H1 (cell line): ENCODE measurements around the gene MYH11. TPM values are rescaled to one million over a fixed set of nuclear protein-coding genes. Genes with fewer than 3 reads are reported as not detected.

Source experiments
- CTCF ChIA-PET: fragments of 300-600 bp; sonication (Branson Sonifier 250); formaldehyde crosslinking; loops from one replicate; lab custom pipeline; 2021; ENCODE audit not compliant: partially characterized antibody; lab: Charles Lee
- POLR2A ChIA-PET: fragments of 300-600 bp; sonication (Branson Sonifier 250); formaldehyde crosslinking; loops from one replicate; lab custom pipeline; 2021; ENCODE audit warnings: inconsistent platforms; ENCODE audit not compliant: partially characterized antibody; lab: Charles Lee
- DNase-seq, 2 experiments: peaks; one replicate each; pipeline versions ENCODE4 v3.0.0 to v3.0.0-alpha.2; 2010 to 2022; ENCODE audit warnings: low spot score in 2 of 2, low read depth in 1 of 2, mixed read lengths in 1 of 2
- FAIRE-seq: peaks from 2 replicates; lab custom pipeline; 2011; peaks lifted over from hg19 to GRCh38; lab: Jason Lieb, UNC
- H2AFZ ChIP-seq: 2 replicates; pipeline ENCODE4 v1.8.1; 2012; ENCODE audit warnings: low read length, inconsistent platforms
- H2AK5ac ChIP-seq: 2 replicates; pipeline ENCODE4 v1.6.1; 2013; ENCODE audit warnings: low read depth, low read length
- H2BK120ac ChIP-seq: replicated peaks from 2 replicates; pipeline ENCODE3; 2013; ENCODE audit warnings: low read depth, low read length, inconsistent platforms
- H2BK12ac ChIP-seq: 2 replicates; pipeline ENCODE4 v1.6.1; 2013; ENCODE audit warnings: low read depth, low read length
- H2BK15ac ChIP-seq: 2 replicates; pipeline ENCODE4 v1.6.1; 2013; ENCODE audit warnings: low read length
- H2BK20ac ChIP-seq: 2 replicates; pipeline ENCODE4 v1.6.1; 2013; ENCODE audit warnings: low read length
- H2BK5ac ChIP-seq: 2 replicates; pipeline ENCODE4 v1.6.1; 2013; ENCODE audit warnings: low read depth, low read length
- H3K14ac ChIP-seq: 2 replicates; pipeline ENCODE4 v1.6.1; 2013; ENCODE audit warnings: inconsistent platforms; ENCODE audit not compliant: insufficient read length
- H3K18ac ChIP-seq: 2 replicates; pipeline ENCODE4 v1.6.1; 2013; ENCODE audit warnings: low read length; ENCODE audit errors: extremely low read depth
- H3K23ac ChIP-seq: 2 replicates; pipeline ENCODE4 v1.6.1; 2013; ENCODE audit warnings: inconsistent platforms; ENCODE audit not compliant: insufficient read length
- H3K23me2 ChIP-seq: 2 replicates; pipeline ENCODE4 v1.6.1; 2013; ENCODE audit warnings: low read depth, low read length
- H3K27ac ChIP-seq: 2 replicates; pipeline ENCODE4 v1.6.1; 2011; ENCODE audit warnings: low read depth, low read length, inconsistent platforms
- H3K27me3 ChIP-seq, 4 experiments: replicated peaks in 1 of 4; 1 replicate in 1 of 4; 2 replicates in 3 of 4; pipeline versions ENCODE4 v1.6.1 to v1.8.1; 2011 to 2013; ENCODE audit warnings: low read length in 3 of 4, mild to moderate bottlenecking in 3 of 4, inconsistent platforms in 2 of 4, mixed read lengths in 2 of 4, moderate library complexity in 1 of 4; ENCODE audit not compliant: control insufficient read depth in 3 of 4, insufficient read depth in 3 of 4; ENCODE audit errors: extremely low read depth in 1 of 4
- H3K36me3 ChIP-seq, 4 experiments: 2 replicates each; pipeline versions ENCODE4 v1.6.1 to v1.8.1; 2011 to 2013; ENCODE audit warnings: mild to moderate bottlenecking in 4 of 4, low read length in 3 of 4, moderate library complexity in 2 of 4, control low read depth in 1 of 4, inconsistent platforms in 1 of 4; ENCODE audit not compliant: insufficient read depth in 4 of 4, control insufficient read depth in 2 of 4
- H3K4ac ChIP-seq: replicated peaks from 2 replicates; pipeline ENCODE3; 2013; ENCODE audit warnings: low read length, low read depth, mixed read lengths, inconsistent platforms; ENCODE audit not compliant: insufficient read length
- H3K4me1 ChIP-seq, 4 experiments: replicated peaks in 1 of 4; 1 replicate in 1 of 4; 2 replicates in 3 of 4; pipeline versions ENCODE4 v1.6.1 to v1.8.1; 2011 to 2013; ENCODE audit warnings: low read length in 3 of 4, inconsistent platforms in 2 of 4, mixed read lengths in 1 of 4; ENCODE audit not compliant: insufficient read depth in 4 of 4, control insufficient read depth in 3 of 4
- H3K4me2 ChIP-seq, 2 experiments: 2 replicates each; pipeline versions ENCODE4 v1.6.1 to v1.8.1; 2011 to 2013; ENCODE audit warnings: low read depth in 2 of 2, low read length in 2 of 2, control low read depth in 1 of 2, inconsistent platforms in 1 of 2, mild to moderate bottlenecking in 1 of 2; ENCODE audit not compliant: insufficient read depth in 1 of 2
- H3K4me3 ChIP-seq, 4 experiments: fragments of 200-600, 300-600 bp in 1 of 4; sonication (generic), shearing (Covaris generic), sonication (Bioruptor Twin) in 1 of 4; 2 replicates each; pipeline versions ENCODE4 v1.5.1 to v1.8.1; 2011 to 2016; ENCODE audit warnings: low read length in 4 of 4, low read depth in 3 of 4, control low read depth in 2 of 4, inconsistent platforms in 2 of 4, mild to moderate bottlenecking in 2 of 4, mixed read lengths in 1 of 4, moderate library complexity in 1 of 4; ENCODE audit not compliant: insufficient read depth in 2 of 4; ENCODE audit errors: extremely low read depth in 1 of 4
- H3K56ac ChIP-seq: replicated peaks from 2 replicates; pipeline ENCODE3; 2013; ENCODE audit warnings: low read depth, mild to moderate bottlenecking, mixed read lengths, low read length, inconsistent platforms; ENCODE audit not compliant: insufficient read length
- H3K79me1 ChIP-seq: 2 replicates; pipeline ENCODE4 v1.6.1; 2013; ENCODE audit warnings: low read depth, low read length, control low read depth
- H3K79me2 ChIP-seq, 2 experiments: 2 replicates each; pipeline versions ENCODE4 v1.6.1 to v1.8.1; 2012 to 2013; ENCODE audit warnings: low read length in 2 of 2, mild to moderate bottlenecking in 2 of 2, inconsistent platforms in 1 of 2; ENCODE audit not compliant: insufficient read depth in 2 of 2, control insufficient read depth in 1 of 2
- H3K9ac ChIP-seq, 4 experiments: replicated peaks in 1 of 4; 1 replicate in 1 of 4; 2 replicates in 3 of 4; pipeline versions ENCODE4 v1.6.1 to v1.8.1; 2011 to 2013; ENCODE audit warnings: low read depth in 3 of 4, low read length in 3 of 4, control low read depth in 2 of 4, mild to moderate bottlenecking in 2 of 4, moderate library complexity in 2 of 4, inconsistent platforms in 1 of 4; ENCODE audit errors: extremely low read depth in 1 of 4
- H3K9me3 ChIP-seq, 2 experiments: 2 replicates each; pipeline versions ENCODE4 v1.6.1 to v1.8.1; 2012 to 2013; ENCODE audit warnings: mild to moderate bottlenecking in 2 of 2, moderate library complexity in 2 of 2, control low read depth in 1 of 2, inconsistent platforms in 1 of 2, low read depth in 1 of 2, low read length in 1 of 2, mixed read lengths in 1 of 2; ENCODE audit not compliant: insufficient read depth in 2 of 2
- H4K20me1 ChIP-seq, 2 experiments: replicated peaks in 1 of 2; 2 replicates each; pipeline versions ENCODE3 to v1.8.1; 2011 to 2013; ENCODE audit warnings: inconsistent platforms in 2 of 2, low read length in 2 of 2, mild to moderate bottlenecking in 1 of 2; ENCODE audit not compliant: insufficient read depth in 2 of 2, control insufficient read depth in 1 of 2
- H4K5ac ChIP-seq: 2 replicates; pipeline ENCODE4 v1.6.1; 2013; ENCODE audit warnings: low read length, low read depth, mixed read lengths, inconsistent platforms; ENCODE audit not compliant: insufficient read length
- H4K8ac ChIP-seq: 2 replicates; pipeline ENCODE4 v1.8.0; 2013; ENCODE audit warnings: mild to moderate bottlenecking, moderate library complexity, low read length, inconsistent platforms; ENCODE audit not compliant: insufficient read depth; ENCODE audit errors: extremely low read depth
- H4K91ac ChIP-seq: replicated peaks from 2 replicates; pipeline ENCODE3; 2013; ENCODE audit warnings: low read length, mixed read lengths, inconsistent platforms; ENCODE audit not compliant: insufficient read length
- BRCA1 ChIP-seq: IDR thresholded peaks from 2 replicates; pipeline ENCODE4 v1.6.1; 2012; ENCODE audit warnings: low read depth, low read length, improper control_type of control experiment
- JUND ChIP-seq: IDR thresholded peaks from 2 replicates; pipeline ENCODE4 v1.6.1; 2011; ENCODE audit warnings: mild to moderate bottlenecking, improper control_type of control experiment, low read length
- POLR2AphosphoS5 ChIP-seq: IDR thresholded peaks from 2 replicates; pipeline ENCODE4 v1.6.1; 2011; ENCODE audit warnings: low read depth, low read length
- SP2 ChIP-seq: IDR thresholded peaks from 2 replicates; pipeline ENCODE4 v1.6.1; 2012; ENCODE audit warnings: mild to moderate bottlenecking, low read length, inconsistent platforms
- SUZ12 ChIP-seq: fragments of 200-600 bp; sonication (generic); IDR thresholded peaks from 2 replicates; pipeline ENCODE4 v1.6.1; 2012; ENCODE audit warnings: mild to moderate bottlenecking, inconsistent platforms, low read length, moderate library complexity, mixed read lengths
- TEAD4 ChIP-seq: IDR thresholded peaks from 2 replicates; pipeline ENCODE4 v1.6.1; 2012; ENCODE audit warnings: low read depth, low read length, inconsistent platforms, mixed read lengths
- WGBS, 2 experiments: shearing (Covaris generic) in 1 of 2; methylation state at CpG; one replicate each; pipeline versions ENCODE4 v1.1.6 to v1.1.7; 2013 to 2015; ENCODE audit warnings: low lambda C conversion rate in 2 of 2, mixed read lengths in 2 of 2, inconsistent platforms in 1 of 2, low coverage in 1 of 2, missing lambda C conversion rate in 1 of 2; ENCODE audit not compliant: insufficient replicate concordance in 2 of 2, insufficient coverage in 1 of 2, insufficient read length in 1 of 2; ENCODE audit errors: extremely low coverage in 1 of 2, missing lambda C conversion rate in 1 of 2; 5-methylcytosine and 5-hydroxymethylcytosine counted together
- polyA plus RNA-seq, 7 experiments: library from polyadenylated mRNA; depleted of rRNA in 3 of 7; stranded (reverse) in 5 of 7; unstranded in 2 of 7; fragments of >200 nt in 5 of 7; fragments of 200-250 nt in 2 of 7; gene quantifications; 1 replicate in 5 of 7; 2 replicates in 1 of 7; 4 replicates in 1 of 7; pipeline versions ENCODE4 v1.2.1 to v1.2.3, GENCODE V29; 2011 to 2013; ENCODE audit warnings: missing spikeins in 2 of 7, mixed read lengths in 2 of 7
- total RNA-seq: library from RNA; stranded (reverse); fragmentation: NEBNext Ultra II Directional; extraction: Animal tissue kit (Norgen Biotek cat#: 25700); gene quantifications from 2 replicates; pipeline ENCODE4 v1.2.1, GENCODE V29; 2021

Gene MYH11
- total and polyA plus RNA-seq, 2 of the 8 experiments (the other 6 are each of a cell fraction or from before 2014, with no cell fraction given) = 0.11 to 0.78 TPM

- no peak overlapping the region for H2BK20ac ChIP-seq
- no peak overlapping the region for H2BK12ac ChIP-seq
- no peak overlapping the region for H3K23ac ChIP-seq
- H2AFZ ChIP-seq = no peak overlapping the region
- no peak overlapping the region for H2BK5ac ChIP-seq
- 87% methylated on average over 3 of the region's 3 CpGs; no CpG with 5 or more reads in 1 of the 2 experiments for WGBS, 2 experiments
- no peaks in the 10 kb centered on the region for H3K36me3 ChIP-seq
- no peak overlapping the region for H3K27ac ChIP-seq
- no peak overlapping the region for H3K4me3 ChIP-seq
- H2BK120ac ChIP-seq = no peak overlapping the region
- no peak overlapping the region for H3K18ac ChIP-seq
- no peak overlapping the region for H3K9ac ChIP-seq
- no peaks in the 10 kb centered on the region for H3K23me2 ChIP-seq
- POLR2A ChIA-PET = no interaction called here
- CTCF ChIA-PET = interaction anchor here (0.7 to 3.4 kb wide), 2 partner anchors 16 to 355 kb away, joined by 3 to 11 read pairs; no protein-coding TSS in a partner anchor
- no peak overlapping the region for H3K14ac ChIP-seq
- no peak overlapping the region for H2BK15ac ChIP-seq
- H3K79me2 ChIP-seq = no peaks in the 10 kb centered on the region
- no peak for FAIRE-seq
- no peaks in the 10 kb centered on the region for H3K9me3 ChIP-seq
- H3K79me1 ChIP-seq = no peaks in the 10 kb centered on the region
- H4K20me1 ChIP-seq = no peaks in the 10 kb centered on the region
- H3K27me3 ChIP-seq = peaks cover 0 to 6% (median 0%) of the 10 kb centered on the region in 4 experiments; a peak in 2 of 7 replicates
- H4K91ac ChIP-seq = no peak overlapping the region
- H3K4ac ChIP-seq = no peak overlapping the region
- no peak overlapping the region for H2AK5ac ChIP-seq
- DNase-seq = no peak
- H4K5ac ChIP-seq = no peak overlapping the region
- H3K56ac ChIP-seq = no peak overlapping the region
- no peak overlapping the region for H4K8ac ChIP-seq
- H3K4me2 ChIP-seq = no peak overlapping the region
- H3K4me1 ChIP-seq = no peaks in the 10 kb centered on the region
- TF ChIP-seq JUND (no peak), BRCA1 (no peak), POLR2AphosphoS5 (no peak), SUZ12 (no peak), TEAD4 (no peak), SP2 (no peak)
Measured at GRCh38 chr16:15781650-15782049, 75.2 kb downstream of the MYH11 start.
